NCI-H128 (cell line): ENCODE measurements around the gene FAM234A.

Source experiments
- DNase-seq: peaks from one replicate; lab custom pipeline; 2025; ENCODE audit not compliant: unreplicated experiment; lab: John Stamatoyannopoulos, UW

Gene FAM234A

DNA sequence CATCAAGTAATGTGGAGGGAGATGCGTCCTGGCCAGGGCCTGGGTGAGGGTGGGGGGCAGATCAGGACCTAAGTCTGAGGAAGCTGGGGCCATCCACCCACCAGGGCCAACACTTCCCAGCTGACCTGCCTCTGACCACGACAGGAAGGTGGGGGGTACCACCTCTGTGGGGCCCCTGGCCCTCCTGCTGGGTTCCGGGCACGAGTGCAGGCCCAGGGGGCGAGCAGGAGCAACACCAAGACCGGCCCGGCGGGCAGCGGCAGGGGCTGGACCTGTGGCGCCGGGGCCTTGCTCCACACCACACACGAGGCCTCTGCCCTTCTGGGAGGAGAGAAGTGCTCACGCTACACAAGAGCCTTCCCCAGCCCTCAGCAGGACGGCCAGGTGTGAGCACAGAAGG lies 61.7 kb downstream of the FAM234A start:
- no peak for DNase-seq

- DNase-seq, result no peak
These were observed 62.3 kb downstream of the FAM234A start for GRCh38 chr16:296806-297510.

GRCh38 chr16:297832-298231 lies 63.2 kb downstream of the FAM234A start:
- DNase-seq, result no peak

DNA sequence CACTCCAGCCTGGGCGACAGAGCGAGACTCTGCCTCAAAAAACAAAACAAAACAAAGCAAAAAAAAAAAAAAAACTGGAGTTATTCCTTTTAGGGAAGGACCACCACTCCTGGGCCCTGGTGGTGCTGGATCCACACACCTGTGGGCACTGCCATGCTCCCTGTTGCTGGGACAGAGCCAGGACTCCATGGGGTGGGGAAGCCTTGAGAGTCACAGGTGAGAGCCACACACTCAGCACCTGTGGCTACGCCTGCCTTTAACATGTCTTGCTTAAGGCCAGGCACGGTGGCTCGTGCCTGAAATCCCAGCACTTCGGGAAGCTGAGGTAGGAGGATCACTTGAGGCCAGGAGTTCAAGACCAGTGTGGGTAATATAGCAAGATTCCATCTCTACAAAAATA lies 66.6 kb downstream of the FAM234A start:
- no peak for DNase-seq

- DNase-seq, result no peak
These were observed 67.3 kb downstream of the FAM234A start for GRCh38 chr16:301950-302349.

DNA sequence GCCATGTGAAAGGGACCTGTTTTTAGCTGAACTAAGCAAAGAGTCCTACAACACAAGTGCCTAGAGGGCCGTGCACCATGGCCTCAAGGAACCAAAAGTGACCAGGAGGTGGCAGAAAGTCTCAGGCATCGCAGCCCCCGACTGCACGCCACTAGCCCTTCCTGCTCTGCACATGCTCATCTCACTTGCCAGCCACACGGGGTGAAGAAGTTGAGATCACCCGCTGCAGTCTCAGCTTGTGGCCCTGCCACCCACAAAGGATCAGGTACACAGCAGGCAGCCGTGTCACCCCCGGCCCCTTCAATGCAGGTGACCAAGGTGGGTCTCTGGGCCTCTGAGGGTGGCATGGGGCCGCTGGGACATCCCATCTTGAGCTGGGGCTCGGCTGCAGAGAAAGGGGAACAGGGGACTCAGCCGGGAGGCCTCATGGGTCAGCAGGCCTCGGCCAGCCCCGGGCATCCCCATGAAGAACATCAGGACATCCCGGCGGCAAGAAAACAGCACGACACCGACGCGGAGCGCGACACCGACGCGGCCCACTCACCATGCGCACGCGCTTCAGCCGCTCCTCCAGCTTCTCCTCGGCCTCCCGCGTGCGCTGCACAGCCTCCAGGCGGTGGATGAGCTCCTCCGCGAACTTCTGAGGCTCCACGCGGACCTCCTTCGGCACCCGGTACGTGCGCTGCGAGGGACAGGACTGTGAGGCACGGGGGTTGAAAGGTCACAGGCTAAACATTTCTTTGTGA lies 69.3 kb downstream of the FAM234A start:
- no peak for DNase-seq

- no peak for DNase-seq
These were observed 71.5 kb downstream of the FAM234A start for GRCh38 chr16:305916-306626.

GRCh38 chr16:306911-307370 lies 72.3 kb downstream of the FAM234A start:
- DNase-seq, result no peak

DNA sequence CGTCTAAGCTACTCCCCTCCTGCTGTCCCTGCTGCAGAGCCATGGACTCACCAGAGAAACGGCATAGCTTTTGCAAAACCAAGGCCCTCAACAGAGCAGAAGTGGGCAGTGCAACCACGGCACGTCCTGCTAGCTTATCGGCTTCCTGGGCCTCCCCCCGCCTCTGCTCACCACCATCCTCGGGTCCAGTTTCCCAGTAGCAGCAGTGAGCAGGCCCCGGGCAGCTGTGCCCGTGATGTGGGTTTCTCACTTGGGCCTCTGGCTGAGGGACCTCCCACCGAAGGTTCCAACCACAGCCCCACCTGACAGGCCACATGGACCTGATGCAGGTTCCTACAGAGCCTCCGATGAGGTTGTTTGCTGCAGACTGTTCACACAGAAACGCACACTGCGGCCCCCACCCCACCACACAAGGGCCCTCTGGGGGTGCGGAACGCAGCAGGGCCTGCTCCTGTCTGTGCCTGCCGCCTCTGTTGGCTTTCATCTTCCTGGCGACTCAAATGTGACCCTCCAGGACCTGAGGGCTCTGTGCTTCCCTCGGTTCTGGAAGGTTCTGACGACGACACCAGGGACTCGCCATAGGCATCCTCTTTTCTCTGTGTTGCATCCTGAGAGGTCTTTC lies 73.2 kb downstream of the FAM234A start:
- DNase-seq, result no peak

DNA sequence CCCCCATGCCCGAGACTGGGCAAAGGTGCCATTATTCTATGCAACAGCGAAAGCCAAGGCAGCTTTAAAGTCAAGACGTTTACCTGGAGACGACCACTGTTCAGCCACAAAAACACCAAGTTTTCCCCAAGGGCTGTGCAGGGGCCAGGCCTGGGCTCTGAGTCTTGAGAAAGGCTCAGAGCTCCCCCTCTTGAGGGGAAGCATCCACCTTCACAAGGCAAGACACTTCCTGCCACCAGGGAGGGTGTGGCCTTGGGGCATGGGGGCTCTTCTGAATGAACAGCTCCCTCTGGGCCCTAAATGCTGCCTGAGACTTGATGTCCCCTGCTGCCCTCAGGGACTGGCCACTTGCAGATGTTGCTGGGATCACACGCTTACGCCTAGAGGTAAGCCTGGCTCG lies 74.9 kb downstream of the FAM234A start:
- no peak for DNase-seq

GRCh38 chr16:311725-312124 lies 77.1 kb downstream of the FAM234A start:
- DNase-seq, result no peak

DNA sequence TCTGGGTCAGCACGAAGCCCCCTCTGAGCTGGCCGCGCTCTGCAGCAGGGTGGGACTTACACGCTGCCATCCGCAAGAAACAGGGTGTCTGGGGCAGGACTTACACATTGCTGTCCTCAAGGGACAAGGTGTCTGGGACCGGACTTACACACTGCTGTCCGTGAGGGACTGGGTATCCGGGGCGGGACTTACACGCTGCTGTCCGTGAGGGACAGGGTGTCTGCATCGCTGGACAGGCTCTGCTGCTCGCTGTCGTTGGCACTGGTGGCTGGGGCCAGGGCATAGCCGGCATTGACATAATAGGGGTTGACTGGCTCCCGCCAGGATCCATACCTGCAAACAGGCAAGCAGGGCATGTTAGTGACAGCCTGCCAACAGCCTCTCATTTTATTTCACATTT lies 79.7 kb downstream of the FAM234A start:
- no peak for DNase-seq

DNA sequence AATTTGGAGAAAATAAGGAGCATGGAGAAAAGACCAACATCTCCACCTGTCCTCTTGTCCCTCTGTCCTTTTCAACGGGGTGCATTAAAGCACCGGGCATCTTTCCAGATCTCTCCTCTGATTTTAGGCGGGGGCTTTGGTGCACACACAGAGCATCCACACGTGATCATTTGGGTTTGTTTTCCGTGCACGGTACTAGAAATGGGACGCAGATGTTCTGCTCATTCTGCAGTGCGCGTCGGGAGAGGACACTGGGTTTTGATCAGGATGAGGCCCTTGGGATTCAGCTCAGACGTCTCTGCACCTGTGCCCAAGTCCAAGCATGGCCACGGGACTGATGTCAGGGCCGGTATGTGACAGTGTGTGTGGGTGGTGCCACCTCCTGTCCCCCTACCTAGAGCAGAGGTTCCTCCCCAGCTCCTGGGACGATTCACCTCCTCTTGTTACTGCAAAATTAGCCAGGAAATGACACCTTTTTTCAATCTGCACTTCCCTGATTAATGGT lies 80.2 kb downstream of the FAM234A start:
- peak; percentile 11 for DNase-seq
